ENCODE data around the gene PTGDR. TPM values are rescaled to one million over a fixed set of nuclear protein-coding genes. Genes with fewer than 3 reads are reported as not detected.

The PTGDR gene
- polyA plus RNA-seq, 2 of the 4 experiments (the other 2 are of a cell fraction), result not detected

- TF ChIP-seq REST (IDR thresholded peaks at IDR 0.05), result no peak
- TF ChIP-seq SREBF2 (IDR thresholded peaks at IDR 0.05), result no peak
- TF ChIP-seq SMC3 (IDR thresholded peaks at IDR 0.05), result no peak
- no peak for TF ChIP-seq CHD4 (IDR thresholded peaks at IDR 0.05; ENCODE audit: borderline replicate concordance)
- no peak for TF ChIP-seq JUN (IDR thresholded peaks at IDR 0.05)
- TF ChIP-seq POLR2AphosphoS2 (conservative IDR thresholded peaks at IDR 0.05; ENCODE audit: low read length), result no peak
- no peak for TF ChIP-seq CEBPB (IDR thresholded peaks at IDR 0.05)
- TF ChIP-seq ZNF302 (CRISPR knock-in tag; IDR thresholded peaks at IDR 0.05), result no peak
- no peak for TF ChIP-seq FOXS1 (CRISPR knock-in tag; IDR thresholded peaks at IDR 0.05)
- no peak for TF ChIP-seq ZFP36 (IDR thresholded peaks at IDR 0.05; ENCODE audit: borderline replicate concordance, partially characterized antibody)
- no peak for TF ChIP-seq HOXB5 (CRISPR knock-in tag; IDR thresholded peaks at IDR 0.05)
- TF ChIP-seq CBX8 (IDR thresholded peaks at IDR 0.05), result no peak
- no peak for TF ChIP-seq E2F6 (IDR thresholded peaks at IDR 0.05; ENCODE audit: borderline replicate concordance, low read depth)
- no peak for TF ChIP-seq KDM1A (IDR thresholded peaks at IDR 0.05; ENCODE audit: low read depth)
- no peak for TF ChIP-seq HES2 (IDR thresholded peaks at IDR 0.05)
- ChIA-PET POLR2A (no interaction called here), CTCF (no interaction called here)
- ATAC-seq (no peak), DNase-seq (ENCODE audit: low read depth in 1 of 2, low spot score in 1 of 2) (no peak), FAIRE-seq (no peak)
- no peaks in the 10 kb centered on the region for H3K9me3 ChIP-seq
- no peak overlapping the region for H3K27ac ChIP-seq
- WGBS (ENCODE audit: missing lambda C conversion rate), result 33% methylated on average over 7 of the region's 7 CpGs
- no peaks in the 10 kb centered on the region for H3K4me1 ChIP-seq
- H3K4me2 ChIP-seq, result no peak overlapping the region
- no peak overlapping the region for H3K4me3 ChIP-seq
Observed at GRCh38 chr14:52227619-52228222, 39.8 kb upstream of the PTGDR start.

GRCh38 chr14:52233693-52234092, 33.8 kb upstream of the PTGDR start:
- WGBS (ENCODE audit: missing lambda C conversion rate), result 0% methylated on average over 2 of the region's 2 CpGs
- H3K9me3 ChIP-seq, result no peaks in the 10 kb centered on the region
- FAIRE-seq, result no peak
- ATAC-seq, result no peak
- no peak overlapping the region for H3K4me3 ChIP-seq
- no peak overlapping the region for H3K4me2 ChIP-seq
- POLR2A ChIA-PET, result no interaction called here
- H3K27ac ChIP-seq, result no peak overlapping the region
- no peak for TF ChIP-seq HES2 (IDR thresholded peaks at IDR 0.05)
- TF ChIP-seq MAFK (IDR thresholded peaks at IDR 0.05; ENCODE audit: partially characterized antibody), result peak; percentile 44
- no peaks in the 10 kb centered on the region for H3K4me1 ChIP-seq
- CTCF ChIA-PET, result no interaction called here
- DNase-seq (ENCODE audit: low read depth in 1 of 2, low spot score in 1 of 2), result no peak

GRCh38 chr14:52235434-52235833, 32.1 kb upstream of the PTGDR start:
- TF ChIP-seq ZFP36 (IDR thresholded peaks at IDR 0.05; ENCODE audit: borderline replicate concordance, partially characterized antibody) (no peak), FOSB (CRISPR knock-in tag; IDR thresholded peaks at IDR 0.05) (no peak), CHD4 (IDR thresholded peaks at IDR 0.05; ENCODE audit: borderline replicate concordance) (no peak), PBX3 (IDR thresholded peaks at IDR 0.05) (no peak), SREBF2 (IDR thresholded peaks at IDR 0.05) (no peak), KDM1A (IDR thresholded peaks at IDR 0.05; ENCODE audit: low read depth) (no peak), TFCP2L1 (CRISPR knock-in tag; IDR thresholded peaks at IDR 0.05) (no peak), HOXB13 (CRISPR knock-in tag; IDR thresholded peaks at IDR 0.05; ENCODE audit: low read depth) (no peak), EHMT2 (IDR thresholded peaks at IDR 0.05; ENCODE audit: low read depth) (no peak), PHF8 (IDR thresholded peaks at IDR 0.05; ENCODE audit: borderline replicate concordance, low read depth) (no peak), HEYL (CRISPR knock-in tag; IDR thresholded peaks at IDR 0.05) (no peak), MAZ (IDR thresholded peaks at IDR 0.05; ENCODE audit: borderline replicate concordance, low read depth, low read length) (no peak), EHF (CRISPR knock-in tag; IDR thresholded peaks at IDR 0.05) (no peak), JUNB (IDR thresholded peaks at IDR 0.05) (no peak), ESRRA (IDR thresholded peaks at IDR 0.05; ENCODE audit: borderline replicate concordance, low read length) (no peak), NFE2L2 (conservative IDR thresholded peaks at IDR 0.05; ENCODE audit: low read length) (no peak)
- CTCF ChIA-PET, result no interaction called here
- FAIRE-seq (no peak), DNase-seq (ENCODE audit: low read depth in 1 of 2, low spot score in 1 of 2) (no peak), ATAC-seq (no peak)
- WGBS (ENCODE audit: missing lambda C conversion rate), result 20% methylated on average over 2 of the region's 2 CpGs
- H3K27ac ChIP-seq, result no peak overlapping the region
- H3K4me2 ChIP-seq, result no peak overlapping the region
- no peaks in the 10 kb centered on the region for H3K9me3 ChIP-seq
- no peak overlapping the region for H3K4me3 ChIP-seq
- no peaks in the 10 kb centered on the region for H3K4me1 ChIP-seq
- POLR2A ChIA-PET, result no interaction called here

Data from A549 (cell line).